HepG2 (cell line): ENCODE data around the gene PFKM. TPM values are rescaled to one million over a fixed set of nuclear protein-coding genes. Genes with fewer than 3 reads are reported as not detected.

ENCODE experiments used
- BORCS8-MEF2B ChIP-seq: sonication (generic); formaldehyde crosslinking; IDR thresholded peaks from 2 replicates; pipeline ENCODE4 v1.8.0; 2022; ENCODE audit warnings: mild to moderate bottlenecking, missing genetic modification reagents
- DNMT1 ChIP-seq: sonication (generic); formaldehyde crosslinking; IDR thresholded peaks from 2 replicates; pipeline ENCODE4 v1.5.1; 2020; ENCODE audit warnings: mild to moderate bottlenecking, missing genetic modification reagents
- IKZF4 ChIP-seq: sonication (generic); formaldehyde crosslinking; IDR thresholded peaks from 2 replicates; pipeline ENCODE4 v1.5.1; 2020; ENCODE audit warnings: borderline replicate concordance, mild to moderate bottlenecking, low read depth, missing genetic modification reagents; ENCODE audit errors: not compliant biosample characterization
- KMT2A ChIP-seq: sonication (generic); formaldehyde crosslinking; IDR thresholded peaks from 2 replicates; pipeline ENCODE4 v1.4.0; 2020; ENCODE audit warnings: missing genetic modification reagents
- NCOA1 ChIP-seq: sonication (generic); formaldehyde crosslinking; IDR thresholded peaks from 2 replicates; pipeline ENCODE4 v1.9.0; 2021; ENCODE audit warnings: missing genetic modification reagents
- SNAPC4 ChIP-seq: sonication (generic); formaldehyde crosslinking; IDR thresholded peaks from 2 replicates; pipeline ENCODE4 v1.4.0; 2020; ENCODE audit warnings: mild to moderate bottlenecking, missing genetic modification reagents
- STAT6 ChIP-seq: sonication (generic); formaldehyde crosslinking; IDR thresholded peaks from 2 replicates; pipeline ENCODE4 v1.4.0; 2020; ENCODE audit warnings: missing genetic modification reagents, mild to moderate bottlenecking, borderline replicate concordance
- ZNF296 ChIP-seq: sonication (generic); formaldehyde crosslinking; conservative IDR thresholded peaks from 2 replicates; pipeline ENCODE4 v1.5.0; 2020; ENCODE audit warnings: mild to moderate bottlenecking, missing genetic modification reagents
- ZNF451 ChIP-seq: sonication (generic); formaldehyde crosslinking; IDR thresholded peaks from 2 replicates; pipeline ENCODE4 v1.5.0; 2020; ENCODE audit warnings: mild to moderate bottlenecking, missing genetic modification reagents
- ZNF513 ChIP-seq: sonication (generic); formaldehyde crosslinking; conservative IDR thresholded peaks from 2 replicates; pipeline ENCODE4 v1.5.0; 2020; ENCODE audit warnings: missing genetic modification reagents
- ZNF563 ChIP-seq: sonication (generic); formaldehyde crosslinking; IDR thresholded peaks from 2 replicates; pipeline ENCODE4 v1.8.0; 2022; ENCODE audit warnings: mild to moderate bottlenecking, moderate library complexity, missing genetic modification reagents
- ZNF777 ChIP-seq: sonication (generic); formaldehyde crosslinking; IDR thresholded peaks from 2 replicates; pipeline ENCODE4 v1.4.0; 2020; ENCODE audit warnings: missing genetic modification reagents
- ZNF878 ChIP-seq: sonication (generic); formaldehyde crosslinking; IDR thresholded peaks from 2 replicates; pipeline ENCODE4 v1.8.1; 2023; ENCODE audit warnings: mild to moderate bottlenecking, missing genetic modification reagents, moderate library complexity
- polyA plus RNA-seq, 8 experiments: library from polyadenylated mRNA; depleted of rRNA in 3 of 8; stranded (reverse) in 7 of 8; unstranded in 1 of 8; fragments of >200 nt; fragmentation: Illumina TruSeq in 4 of 8; extraction: Trizol in 4 of 8; gene quantifications; 2 replicates each; pipeline versions ENCODE4 v1.2.1 to v1.2.3, GENCODE V29; 2011 to 2016; ENCODE audit warnings: low read depth in 4 of 8, missing spikeins in 1 of 8, mixed read lengths in 1 of 8; ENCODE audit not compliant: insufficient read depth in 1 of 8
- total RNA-seq, 5 experiments: library from RNA; depleted of rRNA; stranded (reverse); fragments of >200 nt; fragmentation: Illumina TruSeq; extraction: Trizol; gene quantifications; 2 replicates each; pipeline ENCODE4 v1.2.3, GENCODE V29; 2016; ENCODE audit warnings: low read depth in 1 of 5

PFKM gene
- total and polyA plus RNA-seq, 2 of the 13 experiments (the other 11 are each of a cell fraction or from before 2014, with no cell fraction given): 1.9 to 2.4 TPM

- TF ChIP-seq SNAPC4 (CRISPR knock-in tag) (no peak), ZNF296 (peak; percentile 47; the same call in 1 of the 2 replicates), ZNF777 (CRISPR knock-in tag) (peak; percentile 28; the same call in 1 of the 2 replicates), ZNF878 (0 out of 2 replicates have a peak, but pooled peaks have one; percentile 17), ZNF513 (CRISPR knock-in tag) (0 out of 2 replicates have a peak, but pooled peaks have one; percentile 3), IKZF4 (no peak), KMT2A (CRISPR knock-in tag) (peak; percentile 11; the same call in 1 of the 2 replicates), ZNF451 (no peak), ZNF563 (0 out of 2 replicates have a peak, but pooled peaks have one; percentile 22), BORCS8-MEF2B (no peak; the same call in 1 of the 2 replicates), NCOA1 (CRISPR knock-in tag) (no peak), DNMT1 (CRISPR knock-in tag) (0 out of 2 replicates have a peak, but pooled peaks have one; percentile 19), STAT6 (peak; percentile 19; the same call in 1 of the 2 replicates)
Measured at GRCh38 chr12:48105321-48105866, 13.8 kb upstream of the PFKM start (continued).
